H1 (cell line): Measurements from ENCODE around the gene VGLL3. TPM values are rescaled to one million over a fixed set of nuclear protein-coding genes. Genes with fewer than 3 reads are reported as not detected.

ENCODE experiments used
- CTCF ChIA-PET: fragments of 300-600 bp; sonication (Branson Sonifier 250); formaldehyde crosslinking; loops from one replicate; lab custom pipeline; 2021; ENCODE audit not compliant: partially characterized antibody; lab: Charles Lee
- POLR2A ChIA-PET: fragments of 300-600 bp; sonication (Branson Sonifier 250); formaldehyde crosslinking; loops from one replicate; lab custom pipeline; 2021; ENCODE audit warnings: inconsistent platforms; ENCODE audit not compliant: partially characterized antibody; lab: Charles Lee
- DNase-seq, 2 experiments: peaks; one replicate each; pipeline versions ENCODE4 v3.0.0 to v3.0.0-alpha.2; 2010 to 2022; ENCODE audit warnings: low spot score in 2 of 2, low read depth in 1 of 2, mixed read lengths in 1 of 2
- FAIRE-seq: peaks from 2 replicates; lab custom pipeline; 2011; peaks lifted over from hg19 to GRCh38; lab: Jason Lieb, UNC
- H2AFZ ChIP-seq: 2 replicates; pipeline ENCODE4 v1.8.1; 2012; ENCODE audit warnings: low read length, inconsistent platforms
- H2AK5ac ChIP-seq: 2 replicates; pipeline ENCODE4 v1.6.1; 2013; ENCODE audit warnings: low read depth, low read length
- H2BK120ac ChIP-seq: replicated peaks from 2 replicates; pipeline ENCODE3; 2013; ENCODE audit warnings: low read depth, low read length, inconsistent platforms
- H2BK12ac ChIP-seq: 2 replicates; pipeline ENCODE4 v1.6.1; 2013; ENCODE audit warnings: low read depth, low read length
- H2BK15ac ChIP-seq: 2 replicates; pipeline ENCODE4 v1.6.1; 2013; ENCODE audit warnings: low read length
- H2BK20ac ChIP-seq: 2 replicates; pipeline ENCODE4 v1.6.1; 2013; ENCODE audit warnings: low read length
- H2BK5ac ChIP-seq: 2 replicates; pipeline ENCODE4 v1.6.1; 2013; ENCODE audit warnings: low read depth, low read length
- H3K14ac ChIP-seq: 2 replicates; pipeline ENCODE4 v1.6.1; 2013; ENCODE audit warnings: inconsistent platforms; ENCODE audit not compliant: insufficient read length
- H3K18ac ChIP-seq: 2 replicates; pipeline ENCODE4 v1.6.1; 2013; ENCODE audit warnings: low read length; ENCODE audit errors: extremely low read depth
- H3K23ac ChIP-seq: 2 replicates; pipeline ENCODE4 v1.6.1; 2013; ENCODE audit warnings: inconsistent platforms; ENCODE audit not compliant: insufficient read length
- H3K23me2 ChIP-seq: 2 replicates; pipeline ENCODE4 v1.6.1; 2013; ENCODE audit warnings: low read depth, low read length
- H3K27ac ChIP-seq: 2 replicates; pipeline ENCODE4 v1.6.1; 2011; ENCODE audit warnings: low read depth, low read length, inconsistent platforms
- H3K27me3 ChIP-seq, 4 experiments: replicated peaks in 1 of 4; 1 replicate in 1 of 4; 2 replicates in 3 of 4; pipeline versions ENCODE4 v1.6.1 to v1.8.1; 2011 to 2013; ENCODE audit warnings: low read length in 3 of 4, mild to moderate bottlenecking in 3 of 4, inconsistent platforms in 2 of 4, mixed read lengths in 2 of 4, moderate library complexity in 1 of 4; ENCODE audit not compliant: control insufficient read depth in 3 of 4, insufficient read depth in 3 of 4; ENCODE audit errors: extremely low read depth in 1 of 4
- H3K36me3 ChIP-seq, 4 experiments: 2 replicates each; pipeline versions ENCODE4 v1.6.1 to v1.8.1; 2011 to 2013; ENCODE audit warnings: mild to moderate bottlenecking in 4 of 4, low read length in 3 of 4, moderate library complexity in 2 of 4, control low read depth in 1 of 4, inconsistent platforms in 1 of 4; ENCODE audit not compliant: insufficient read depth in 4 of 4, control insufficient read depth in 2 of 4
- H3K4ac ChIP-seq: replicated peaks from 2 replicates; pipeline ENCODE3; 2013; ENCODE audit warnings: low read length, low read depth, mixed read lengths, inconsistent platforms; ENCODE audit not compliant: insufficient read length
- H3K4me1 ChIP-seq, 4 experiments: replicated peaks in 1 of 4; 1 replicate in 1 of 4; 2 replicates in 3 of 4; pipeline versions ENCODE4 v1.6.1 to v1.8.1; 2011 to 2013; ENCODE audit warnings: low read length in 3 of 4, inconsistent platforms in 2 of 4, mixed read lengths in 1 of 4; ENCODE audit not compliant: insufficient read depth in 4 of 4, control insufficient read depth in 3 of 4
- H3K4me2 ChIP-seq, 2 experiments: 2 replicates each; pipeline versions ENCODE4 v1.6.1 to v1.8.1; 2011 to 2013; ENCODE audit warnings: low read depth in 2 of 2, low read length in 2 of 2, control low read depth in 1 of 2, inconsistent platforms in 1 of 2, mild to moderate bottlenecking in 1 of 2; ENCODE audit not compliant: insufficient read depth in 1 of 2
- H3K4me3 ChIP-seq, 4 experiments: fragments of 200-600, 300-600 bp in 1 of 4; sonication (generic), shearing (Covaris generic), sonication (Bioruptor Twin) in 1 of 4; 2 replicates each; pipeline versions ENCODE4 v1.5.1 to v1.8.1; 2011 to 2016; ENCODE audit warnings: low read length in 4 of 4, low read depth in 3 of 4, control low read depth in 2 of 4, inconsistent platforms in 2 of 4, mild to moderate bottlenecking in 2 of 4, mixed read lengths in 1 of 4, moderate library complexity in 1 of 4; ENCODE audit not compliant: insufficient read depth in 2 of 4; ENCODE audit errors: extremely low read depth in 1 of 4
- H3K56ac ChIP-seq: replicated peaks from 2 replicates; pipeline ENCODE3; 2013; ENCODE audit warnings: low read depth, mild to moderate bottlenecking, mixed read lengths, low read length, inconsistent platforms; ENCODE audit not compliant: insufficient read length
- H3K79me1 ChIP-seq: 2 replicates; pipeline ENCODE4 v1.6.1; 2013; ENCODE audit warnings: low read depth, low read length, control low read depth
- H3K79me2 ChIP-seq, 2 experiments: 2 replicates each; pipeline versions ENCODE4 v1.6.1 to v1.8.1; 2012 to 2013; ENCODE audit warnings: low read length in 2 of 2, mild to moderate bottlenecking in 2 of 2, inconsistent platforms in 1 of 2; ENCODE audit not compliant: insufficient read depth in 2 of 2, control insufficient read depth in 1 of 2
- H3K9ac ChIP-seq, 4 experiments: replicated peaks in 1 of 4; 1 replicate in 1 of 4; 2 replicates in 3 of 4; pipeline versions ENCODE4 v1.6.1 to v1.8.1; 2011 to 2013; ENCODE audit warnings: low read depth in 3 of 4, low read length in 3 of 4, control low read depth in 2 of 4, mild to moderate bottlenecking in 2 of 4, moderate library complexity in 2 of 4, inconsistent platforms in 1 of 4; ENCODE audit errors: extremely low read depth in 1 of 4
- H3K9me3 ChIP-seq, 2 experiments: 2 replicates each; pipeline versions ENCODE4 v1.6.1 to v1.8.1; 2012 to 2013; ENCODE audit warnings: mild to moderate bottlenecking in 2 of 2, moderate library complexity in 2 of 2, control low read depth in 1 of 2, inconsistent platforms in 1 of 2, low read depth in 1 of 2, low read length in 1 of 2, mixed read lengths in 1 of 2; ENCODE audit not compliant: insufficient read depth in 2 of 2
- H4K20me1 ChIP-seq, 2 experiments: replicated peaks in 1 of 2; 2 replicates each; pipeline versions ENCODE3 to v1.8.1; 2011 to 2013; ENCODE audit warnings: inconsistent platforms in 2 of 2, low read length in 2 of 2, mild to moderate bottlenecking in 1 of 2; ENCODE audit not compliant: insufficient read depth in 2 of 2, control insufficient read depth in 1 of 2
- H4K5ac ChIP-seq: 2 replicates; pipeline ENCODE4 v1.6.1; 2013; ENCODE audit warnings: low read length, low read depth, mixed read lengths, inconsistent platforms; ENCODE audit not compliant: insufficient read length
- H4K8ac ChIP-seq: 2 replicates; pipeline ENCODE4 v1.8.0; 2013; ENCODE audit warnings: mild to moderate bottlenecking, moderate library complexity, low read length, inconsistent platforms; ENCODE audit not compliant: insufficient read depth; ENCODE audit errors: extremely low read depth
- H4K91ac ChIP-seq: replicated peaks from 2 replicates; pipeline ENCODE3; 2013; ENCODE audit warnings: low read length, mixed read lengths, inconsistent platforms; ENCODE audit not compliant: insufficient read length
- CHD2 ChIP-seq: IDR thresholded peaks from 2 replicates; pipeline ENCODE4 v1.6.1; 2012; ENCODE audit warnings: low read length, improper control_type of control experiment
- CREB1 ChIP-seq: IDR thresholded peaks from 2 replicates; pipeline ENCODE4 v1.6.1; 2012; ENCODE audit warnings: inconsistent platforms
- CTCF ChIP-seq, 3 experiments: IDR thresholded peaks; 1 replicate in 2 of 3; 2 replicates in 1 of 3; pipeline versions ENCODE4 v1.5.1 to v1.6.1; 2011; ENCODE audit warnings: low read length in 3 of 3, mild to moderate bottlenecking in 3 of 3, inconsistent platforms in 2 of 3, low read depth in 1 of 3, moderate library complexity in 1 of 3; ENCODE audit not compliant: insufficient read depth in 1 of 3; ENCODE audit errors: control extremely low read depth in 1 of 3
- EGR1 ChIP-seq: IDR thresholded peaks from 2 replicates; pipeline ENCODE4 v1.6.1; 2011; ENCODE audit warnings: low read depth, low read length, borderline replicate concordance
- EZH2 ChIP-seq: fragments of 200-600 bp; sonication (generic); IDR thresholded peaks from 2 replicates; pipeline ENCODE4 v1.7.1; 2012; ENCODE audit warnings: low read depth, mild to moderate bottlenecking, moderate library complexity, low read length, inconsistent platforms; ENCODE audit not compliant: severe bottlenecking
- JUND ChIP-seq: IDR thresholded peaks from 2 replicates; pipeline ENCODE4 v1.6.1; 2011; ENCODE audit warnings: mild to moderate bottlenecking, improper control_type of control experiment, low read length
- MAFK ChIP-seq: IDR thresholded peaks from 2 replicates; pipeline ENCODE4 v1.6.1; 2012; ENCODE audit warnings: low read depth, mild to moderate bottlenecking, improper control_type of control experiment, low read length
- RAD21 ChIP-seq, 2 experiments: IDR thresholded peaks in 1 of 2; conservative IDR thresholded peaks in 1 of 2; 2 replicates each; pipeline ENCODE4 v1.6.1; 2011; ENCODE audit warnings: low read depth in 2 of 2, low read length in 2 of 2, improper control_type of control experiment in 1 of 2, inconsistent platforms in 1 of 2, mild to moderate bottlenecking in 1 of 2, moderate library complexity in 1 of 2
- YY1 ChIP-seq: IDR thresholded peaks from 2 replicates; pipeline ENCODE4 v1.6.1; 2011; ENCODE audit warnings: low read depth, mild to moderate bottlenecking, low read length
- WGBS, 2 experiments: shearing (Covaris generic) in 1 of 2; methylation state at CpG; one replicate each; pipeline versions ENCODE4 v1.1.6 to v1.1.7; 2013 to 2015; ENCODE audit warnings: low lambda C conversion rate in 2 of 2, mixed read lengths in 2 of 2, inconsistent platforms in 1 of 2, low coverage in 1 of 2, missing lambda C conversion rate in 1 of 2; ENCODE audit not compliant: insufficient replicate concordance in 2 of 2, insufficient coverage in 1 of 2, insufficient read length in 1 of 2; ENCODE audit errors: extremely low coverage in 1 of 2, missing lambda C conversion rate in 1 of 2; 5-methylcytosine and 5-hydroxymethylcytosine counted together
- polyA plus RNA-seq, 7 experiments: library from polyadenylated mRNA; depleted of rRNA in 3 of 7; stranded (reverse) in 5 of 7; unstranded in 2 of 7; fragments of >200 nt in 5 of 7; fragments of 200-250 nt in 2 of 7; gene quantifications; 1 replicate in 5 of 7; 2 replicates in 1 of 7; 4 replicates in 1 of 7; pipeline versions ENCODE4 v1.2.1 to v1.2.3, GENCODE V29; 2011 to 2013; ENCODE audit warnings: missing spikeins in 2 of 7, mixed read lengths in 2 of 7
- total RNA-seq: library from RNA; stranded (reverse); fragmentation: NEBNext Ultra II Directional; extraction: Animal tissue kit (Norgen Biotek cat#: 25700); gene quantifications from 2 replicates; pipeline ENCODE4 v1.2.1, GENCODE V29; 2021

Gene VGLL3
- total and polyA plus RNA-seq, 2 of the 8 experiments (the other 6 are each of a cell fraction or from before 2014, with no cell fraction given), result 13.4 to 24.2 TPM

- H3K4me3 ChIP-seq, result no peak overlapping the region
- 72 to 100% methylated on average over 1 to 6 of the region's 6 CpGs for WGBS, 2 experiments
- H3K79me2 ChIP-seq, result no peaks in the 10 kb centered on the region
- no peaks in the 10 kb centered on the region for H3K27me3 ChIP-seq
- H4K20me1 ChIP-seq, result no peaks in the 10 kb centered on the region
- peak; percentile 97 for FAIRE-seq
- no peak overlapping the region for H2BK20ac ChIP-seq
- no peak overlapping the region for H3K4ac ChIP-seq
- H3K79me1 ChIP-seq, result no peaks in the 10 kb centered on the region
- H4K5ac ChIP-seq, result no peak overlapping the region
- H2AK5ac ChIP-seq, result no peak overlapping the region
- no peak overlapping the region for H3K23ac ChIP-seq
- CTCF ChIA-PET, result interaction anchor here (0.5 to 1.9 kb wide), 8 partner anchors 8 to 197 kb away, joined by 3 to 9 read pairs (median 3); no protein-coding TSS in a partner anchor
- H2BK15ac ChIP-seq, result no peak overlapping the region
- H3K27ac ChIP-seq, result no peak overlapping the region
- no peak overlapping the region for H3K18ac ChIP-seq
- no peak overlapping the region for H3K14ac ChIP-seq
- peaks cover 0 to 3% (median 0%) of the 10 kb centered on the region in 4 experiments; a peak in 1 of 7 replicates for H3K4me1 ChIP-seq
- H4K91ac ChIP-seq, result no peak overlapping the region
- no peak overlapping the region for H2AFZ ChIP-seq
- no peak overlapping the region for H2BK12ac ChIP-seq
- no peak overlapping the region for H4K8ac ChIP-seq
- H3K23me2 ChIP-seq, result no peaks in the 10 kb centered on the region; the same call in 1 of the 2 replicates
- peak; percentile 27 to 66 for DNase-seq
- TF ChIP-seq EGR1 (no peak), RAD21 (IDR thresholded peaks at IDR 0.05 in 1 of 2, conservative IDR thresholded peaks at IDR 0.05 in 1 of 2; ENCODE audit: low read depth in 2 of 2, low read length in 2 of 2) (peak; percentile 81 to 85), CHD2 (0 out of 2 replicates have a peak, but pooled peaks have one; percentile 23), JUND (no peak), YY1 (peak; percentile 63; the same call in 1 of the 2 replicates), CTCF (IDR thresholded peaks at IDR 0.05; ENCODE audit: control extremely low read depth in 1 of 3, insufficient read depth in 1 of 3, low read depth in 1 of 3, low read length in 3 of 3) (peak; percentile 30 to 81 (median 80)), EZH2 (no peak), CREB1 (no peak), MAFK (0 out of 2 replicates have a peak, but pooled peaks have one; percentile 8)
- POLR2A ChIA-PET, result no interaction called here
- H3K36me3 ChIP-seq, result peaks cover 0 to 9% (median 6%) of the 10 kb centered on the region in 4 experiments; a peak in 4 of 8 replicates
- H3K4me2 ChIP-seq, result no peak overlapping the region
- no peak overlapping the region for H3K56ac ChIP-seq
- H3K9me3 ChIP-seq, result peaks cover 0 to 5% of the 10 kb centered on the region in 2 experiments; a peak in 1 of 4 replicates
- no peak overlapping the region for H3K9ac ChIP-seq
- no peak overlapping the region for H2BK120ac ChIP-seq
- H2BK5ac ChIP-seq, result no peak overlapping the region
These were observed 21.3 kb downstream of the VGLL3 start for GRCh38 chr3:86969500-86970189.
